ENCODE measurements around the gene GALNT4.

Gene GALNT4

DNA sequence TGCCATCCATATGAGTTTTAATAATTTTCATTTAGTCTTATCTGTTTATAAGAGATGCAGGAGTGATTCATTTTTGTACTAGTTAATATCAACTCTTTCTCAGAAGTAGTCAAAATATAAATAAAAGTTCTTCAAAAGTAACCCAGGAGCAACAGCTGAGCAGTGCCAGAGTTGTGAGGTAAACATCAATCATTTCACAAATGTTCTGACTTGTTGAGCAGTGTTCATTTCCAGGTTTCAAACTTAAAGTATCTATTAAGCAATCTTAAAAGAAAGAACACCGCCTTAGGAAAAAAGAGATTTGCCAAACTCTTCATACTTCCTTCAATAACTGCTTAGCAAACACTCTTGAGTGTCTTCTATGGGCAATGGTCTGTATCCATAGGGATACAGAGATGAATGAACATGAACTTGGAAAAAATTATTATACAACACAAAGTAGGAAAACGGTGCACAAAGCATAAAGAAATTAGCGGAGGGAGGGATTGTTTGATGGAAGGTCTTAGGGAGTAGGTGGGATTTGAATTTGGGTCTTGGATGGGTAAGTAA is 43.2 kb upstream of the GALNT4 start:
- H3K9me3 ChIP-seq (ENCODE audit: severe bottlenecking), result no peaks in the 10 kb centered on the region

DNA sequence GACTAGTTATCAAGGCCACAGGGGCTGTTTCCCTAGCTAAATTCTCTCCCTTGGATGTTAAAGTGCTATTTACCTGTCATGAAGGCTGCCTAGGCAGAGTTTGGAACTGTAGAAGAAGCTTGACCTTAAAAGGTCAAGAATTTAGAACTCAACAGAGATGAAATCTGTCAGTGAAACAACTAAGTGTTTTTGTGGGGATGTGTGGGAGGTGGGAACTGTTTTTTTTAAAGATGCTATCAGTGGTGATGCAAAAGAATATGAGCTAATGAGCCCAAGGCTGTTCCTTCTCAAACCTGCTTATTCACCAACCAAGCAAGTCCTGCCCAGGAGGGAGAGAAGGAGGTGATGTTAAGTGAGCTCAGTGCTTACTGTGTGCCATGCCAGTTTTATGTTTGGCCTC is 42.0 kb upstream of the GALNT4 start:
- no peaks in the 10 kb centered on the region for H3K36me3 ChIP-seq (ENCODE audit: low read depth)
- no peak for DNase-seq (ENCODE audit: low spot score)
- TF ChIP-seq, protein P1, sequence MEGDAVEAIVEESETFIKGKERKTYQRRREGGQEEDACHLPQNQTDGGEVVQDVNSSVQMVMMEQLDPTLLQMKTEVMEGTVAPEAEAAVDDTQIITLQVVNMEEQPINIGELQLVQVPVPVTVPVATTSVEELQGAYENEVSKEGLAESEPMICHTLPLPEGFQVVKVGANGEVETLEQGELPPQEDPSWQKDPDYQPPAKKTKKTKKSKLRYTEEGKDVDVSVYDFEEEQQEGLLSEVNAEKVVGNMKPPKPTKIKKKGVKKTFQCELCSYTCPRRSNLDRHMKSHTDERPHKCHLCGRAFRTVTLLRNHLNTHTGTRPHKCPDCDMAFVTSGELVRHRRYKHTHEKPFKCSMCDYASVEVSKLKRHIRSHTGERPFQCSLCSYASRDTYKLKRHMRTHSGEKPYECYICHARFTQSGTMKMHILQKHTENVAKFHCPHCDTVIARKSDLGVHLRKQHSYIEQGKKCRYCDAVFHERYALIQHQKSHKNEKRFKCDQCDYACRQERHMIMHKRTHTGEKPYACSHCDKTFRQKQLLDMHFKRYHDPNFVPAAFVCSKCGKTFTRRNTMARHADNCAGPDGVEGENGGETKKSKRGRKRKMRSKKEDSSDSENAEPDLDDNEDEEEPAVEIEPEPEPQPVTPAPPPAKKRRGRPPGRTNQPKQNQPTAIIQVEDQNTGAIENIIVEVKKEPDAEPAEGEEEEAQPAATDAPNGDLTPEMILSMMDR (IDR thresholded peaks at IDR 0.05; ENCODE audit: poor library complexity, severe bottlenecking), result no peak
- ATAC-seq (ENCODE audit: low read depth), result 0 out of 3 replicates have a peak, but pooled peaks have one; percentile 23
- no peaks in the 10 kb centered on the region for H3K9me3 ChIP-seq (ENCODE audit: severe bottlenecking)
- no peak overlapping the region for H3K4me3 ChIP-seq (ENCODE audit: severe bottlenecking)
- no peak overlapping the region for H3K27ac ChIP-seq (ENCODE audit: poor library complexity, severe bottlenecking)
- H3K27me3 ChIP-seq (ENCODE audit: insufficient read depth, poor library complexity, severe bottlenecking), result no peaks in the 10 kb centered on the region
- peaks cover 6% of the 10 kb centered on the region for H3K4me1 ChIP-seq (ENCODE audit: insufficient read depth, poor library complexity, severe bottlenecking)

More for the DNA sequence above, 43.2 kb upstream of the GALNT4 start:
- peaks cover 6% of the 10 kb centered on the region for H3K4me1 ChIP-seq (ENCODE audit: insufficient read depth, poor library complexity, severe bottlenecking)
- H3K4me3 ChIP-seq (ENCODE audit: severe bottlenecking), result no peak overlapping the region
- ATAC-seq (ENCODE audit: low read depth), result peak; percentile 54
- no peak for DNase-seq (ENCODE audit: low spot score)
- TF ChIP-seq, protein P1 (IDR thresholded peaks at IDR 0.05; ENCODE audit: poor library complexity, severe bottlenecking), result no peak
- H3K27me3 ChIP-seq (ENCODE audit: insufficient read depth, poor library complexity, severe bottlenecking), result no peaks in the 10 kb centered on the region
- H3K36me3 ChIP-seq (ENCODE audit: low read depth), result no peaks in the 10 kb centered on the region
- peak overlapping the region; percentile 17 for H3K27ac ChIP-seq (ENCODE audit: poor library complexity, severe bottlenecking)

DNA sequence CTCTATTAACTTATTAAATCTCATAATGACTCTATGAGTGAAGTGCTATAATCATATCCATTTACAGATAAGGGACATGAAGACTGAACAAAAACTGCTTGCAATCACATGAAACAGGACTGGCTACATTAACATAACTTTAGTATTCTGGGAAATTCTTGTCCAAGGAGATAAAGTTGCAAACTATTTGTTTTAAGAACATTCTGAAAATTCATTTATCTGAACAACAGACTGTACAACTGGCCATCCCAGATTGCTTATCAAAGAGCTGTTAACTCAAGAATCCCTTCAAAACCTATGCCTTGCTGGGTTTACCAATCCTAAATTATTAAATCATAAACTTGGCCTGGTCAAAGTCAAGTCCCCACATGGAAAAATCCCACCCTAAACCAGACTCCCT is 40.4 kb upstream of the GALNT4 start:
- H3K27me3 ChIP-seq (ENCODE audit: insufficient read depth, poor library complexity, severe bottlenecking), result no peaks in the 10 kb centered on the region
- H3K4me1 ChIP-seq (ENCODE audit: insufficient read depth, poor library complexity, severe bottlenecking), result peaks cover 6% of the 10 kb centered on the region
- H3K4me3 ChIP-seq (ENCODE audit: severe bottlenecking), result no peak overlapping the region
- H3K9me3 ChIP-seq (ENCODE audit: severe bottlenecking), result no peaks in the 10 kb centered on the region
- DNase-seq (ENCODE audit: low spot score), result no peak
- H3K27ac ChIP-seq (ENCODE audit: poor library complexity, severe bottlenecking), result no peak overlapping the region
- TF ChIP-seq, protein P1 (IDR thresholded peaks at IDR 0.05; ENCODE audit: poor library complexity, severe bottlenecking), result no peak
- no peaks in the 10 kb centered on the region for H3K36me3 ChIP-seq (ENCODE audit: low read depth)
- ATAC-seq (ENCODE audit: low read depth), result no peak

DNA sequence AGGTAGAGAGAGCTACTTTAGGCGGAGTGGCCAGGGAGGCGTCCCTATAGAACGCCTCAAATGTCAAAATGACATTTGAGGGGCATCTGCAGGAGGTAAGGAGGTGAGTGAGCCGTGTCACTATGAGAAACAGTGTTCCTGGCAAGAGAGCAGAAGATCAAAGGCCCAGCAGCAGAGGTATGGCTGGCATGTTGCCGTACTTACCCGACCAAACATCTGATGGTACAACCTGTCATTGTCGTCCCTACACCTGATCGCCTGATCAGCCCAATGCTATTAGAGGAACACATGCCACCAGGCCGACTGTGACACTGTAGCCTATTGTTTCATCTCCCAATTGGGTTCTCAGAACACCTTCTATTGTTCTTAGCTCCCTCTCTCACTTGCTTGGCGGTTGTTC is 35.2 kb upstream of the GALNT4 start:
- no peaks in the 10 kb centered on the region for H3K9me3 ChIP-seq (ENCODE audit: severe bottlenecking)
- H3K4me3 ChIP-seq (ENCODE audit: severe bottlenecking), result no peak overlapping the region
- no peak overlapping the region for H3K27ac ChIP-seq (ENCODE audit: poor library complexity, severe bottlenecking)
- ATAC-seq (ENCODE audit: low read depth) (no peak), DNase-seq (ENCODE audit: low spot score) (no peak)
- H3K36me3 ChIP-seq (ENCODE audit: low read depth), result no peaks in the 10 kb centered on the region
- TF ChIP-seq, protein P1 (IDR thresholded peaks at IDR 0.05; ENCODE audit: poor library complexity, severe bottlenecking), result no peak
- H3K27me3 ChIP-seq (ENCODE audit: insufficient read depth, poor library complexity, severe bottlenecking), result no peaks in the 10 kb centered on the region
- no peaks in the 10 kb centered on the region for H3K4me1 ChIP-seq (ENCODE audit: insufficient read depth, poor library complexity, severe bottlenecking)

DNA sequence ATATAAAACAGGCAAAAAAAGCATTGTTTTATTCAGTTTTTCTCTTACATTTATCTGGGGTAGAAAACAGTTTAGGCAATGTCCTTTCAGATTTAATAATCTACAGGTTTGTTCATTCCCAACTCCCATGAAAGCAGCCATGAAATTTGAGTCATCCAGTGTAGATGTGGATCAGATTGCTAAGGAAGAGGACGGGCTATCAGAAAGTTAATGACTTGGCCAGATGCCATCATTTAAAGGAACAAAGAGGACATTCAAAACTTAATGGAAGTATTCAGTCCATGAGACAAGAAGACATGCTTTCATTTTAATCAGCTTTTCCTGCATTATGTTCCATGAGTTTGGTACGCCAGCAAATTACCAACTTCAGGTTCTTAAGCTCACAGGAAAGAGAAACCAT is 32.4 kb upstream of the GALNT4 start:
- no peak for DNase-seq (ENCODE audit: low spot score)

More for the DNA sequence above, 32.4 kb upstream of the GALNT4 start:
- Histone ChIP-seq H3K9me3 (ENCODE audit: severe bottlenecking) (no peaks in the 10 kb centered on the region), H3K27ac (ENCODE audit: poor library complexity, severe bottlenecking) (no peak overlapping the region), H3K27me3 (ENCODE audit: insufficient read depth, poor library complexity, severe bottlenecking) (no peaks in the 10 kb centered on the region), H3K4me3 (ENCODE audit: severe bottlenecking) (no peak overlapping the region), H3K36me3 (ENCODE audit: low read depth) (no peaks in the 10 kb centered on the region), H3K4me1 (ENCODE audit: insufficient read depth, poor library complexity, severe bottlenecking) (no peaks in the 10 kb centered on the region)
- ATAC-seq (ENCODE audit: low read depth), result peak; percentile 46; the same call in 1 of the 3 replicates
- TF ChIP-seq, protein P1 (IDR thresholded peaks at IDR 0.05; ENCODE audit: poor library complexity, severe bottlenecking), result no peak
